GM18502 (cell line): Measurements from ENCODE around the gene SNED1.

ENCODE experiments used
- ATAC-seq: cut with Tn5 transposase; IDR thresholded peaks from one replicate; pipeline ENCODE4 v1.9.1; 2021; ENCODE audit warnings: mild to moderate bottlenecking; ENCODE audit not compliant: unreplicated experiment, poor library complexity

The SNED1 gene

DNA sequence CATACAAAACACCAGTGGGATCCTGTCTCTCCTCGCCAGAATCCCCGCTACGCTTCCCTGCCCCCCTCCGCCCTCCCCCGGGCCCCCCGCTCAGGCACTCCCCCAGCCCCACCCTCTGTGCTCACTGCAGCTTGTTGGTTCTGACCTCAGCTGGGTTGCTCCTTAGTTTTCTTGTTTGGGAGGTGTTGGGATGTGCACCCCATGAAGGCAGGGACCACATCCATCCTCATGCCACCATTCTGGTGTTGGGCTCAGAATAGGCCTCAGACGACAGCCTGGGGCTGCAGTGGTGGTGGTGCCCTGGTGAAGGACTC, 4.6 kb downstream of the SNED1 start:
- no peak for ATAC-seq

DNA sequence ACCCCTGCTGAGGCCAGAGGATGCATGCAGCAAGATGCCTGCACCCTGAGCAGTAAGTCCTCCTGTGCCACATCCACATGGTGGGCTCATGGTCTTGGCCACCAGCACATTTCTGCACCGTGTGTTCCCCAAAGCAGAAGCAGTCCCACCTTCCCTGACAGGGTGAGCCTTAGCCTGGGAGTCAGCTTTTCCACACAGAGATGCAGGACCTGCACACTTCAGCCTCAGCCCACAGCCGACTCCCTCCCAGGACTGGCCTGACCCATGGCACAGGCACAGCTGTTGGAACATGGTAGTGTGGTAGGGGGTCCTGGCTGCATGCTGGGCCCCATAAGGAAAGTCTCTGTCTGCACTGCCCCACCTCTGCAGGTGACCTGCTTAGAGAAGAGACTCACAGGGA, 5.0 kb downstream of the SNED1 start:
- ATAC-seq = no peak

DNA sequence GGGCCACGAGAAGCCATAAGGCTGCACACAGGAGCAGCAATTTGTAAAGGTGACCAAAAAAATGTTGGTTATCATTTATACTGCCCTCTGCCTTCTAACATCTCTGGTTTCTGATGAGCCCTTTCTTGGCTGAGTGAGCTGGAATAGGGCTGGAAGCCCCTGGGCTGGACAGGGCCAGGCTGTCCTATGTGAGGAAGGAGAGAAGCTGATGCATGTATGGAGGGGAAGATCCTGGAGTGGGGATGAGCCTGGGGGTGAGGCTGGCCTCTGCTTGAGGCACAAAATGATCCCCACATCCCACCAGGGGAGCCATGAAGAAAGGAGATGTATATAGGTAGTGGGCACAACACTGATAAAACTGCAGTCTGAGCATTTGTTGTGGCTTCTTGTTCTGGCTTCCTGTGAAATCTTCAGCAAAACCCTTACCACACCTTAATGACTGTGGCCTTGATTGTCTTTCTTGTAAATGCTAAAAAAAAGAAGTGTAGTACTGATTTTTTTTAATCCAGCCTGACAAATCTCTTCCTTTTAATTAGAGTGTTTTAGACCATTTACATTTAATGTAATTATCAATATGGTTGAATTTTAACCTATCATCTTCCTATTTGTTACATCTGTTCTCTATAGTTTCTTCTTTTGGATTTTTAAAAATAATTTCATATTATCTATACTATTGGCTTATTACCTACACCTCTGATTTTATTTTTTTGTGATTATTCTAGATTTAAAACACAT, 5.6 kb downstream of the SNED1 start:
- ATAC-seq = no peak

DNA sequence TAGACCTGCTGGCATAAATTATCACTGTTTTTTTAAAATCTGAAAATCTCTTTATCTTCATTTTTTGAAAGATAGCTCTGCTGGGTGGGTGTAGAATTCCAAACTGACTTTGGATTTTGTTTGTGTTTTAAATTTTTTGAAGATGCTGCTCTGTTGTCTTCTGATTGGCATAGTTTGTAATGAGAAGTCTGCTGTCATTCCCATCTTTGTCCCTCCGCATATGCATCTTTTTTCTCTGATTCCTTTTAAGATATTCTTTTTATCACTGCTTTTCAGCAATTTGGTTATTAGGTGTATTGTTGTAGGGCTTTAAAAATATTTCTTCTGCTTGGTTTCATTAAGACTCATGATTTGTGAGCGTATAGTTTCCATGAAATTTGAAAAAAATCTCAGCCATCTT, 7.2 kb downstream of the SNED1 start:
- ATAC-seq = no peak

DNA sequence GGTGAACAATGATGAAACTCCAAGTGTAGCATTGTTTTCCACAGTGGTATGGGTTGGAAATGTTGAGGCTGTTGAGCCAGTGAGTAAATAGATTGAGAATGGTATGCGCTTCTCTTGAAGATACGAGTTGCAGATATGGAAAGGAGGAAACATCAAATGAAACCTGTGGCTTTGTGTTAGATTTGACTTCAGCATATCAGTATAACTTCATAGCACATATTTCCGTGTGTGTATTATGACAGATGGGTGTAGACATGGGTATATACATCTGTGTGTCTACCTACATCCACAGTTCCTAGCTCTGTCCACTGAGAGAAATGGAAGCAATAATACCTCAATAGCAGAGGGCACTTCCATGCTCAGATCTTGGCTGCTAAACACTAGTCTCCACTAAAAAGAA, 8.0 kb downstream of the SNED1 start:
- no peak for ATAC-seq

DNA sequence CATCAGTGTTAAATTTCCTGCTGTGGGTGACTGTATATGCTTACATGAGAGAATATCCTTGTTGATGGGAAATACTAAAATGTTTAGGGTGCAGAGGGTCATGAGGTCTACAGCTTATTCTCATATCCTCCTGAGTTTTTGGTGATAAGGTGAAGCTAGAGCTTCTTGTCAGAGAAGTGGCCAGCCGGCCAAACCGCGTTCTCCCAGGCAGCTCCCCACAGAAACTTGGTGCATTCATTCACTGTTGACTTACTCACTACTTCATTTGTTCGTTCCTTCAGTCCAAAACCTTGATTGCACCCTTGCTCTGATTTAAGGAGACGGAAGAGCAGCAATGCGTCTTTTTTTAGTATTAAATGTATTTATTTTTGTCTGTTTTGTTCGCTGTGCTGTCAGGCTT, 8.7 kb downstream of the SNED1 start:
- no peak for ATAC-seq

DNA sequence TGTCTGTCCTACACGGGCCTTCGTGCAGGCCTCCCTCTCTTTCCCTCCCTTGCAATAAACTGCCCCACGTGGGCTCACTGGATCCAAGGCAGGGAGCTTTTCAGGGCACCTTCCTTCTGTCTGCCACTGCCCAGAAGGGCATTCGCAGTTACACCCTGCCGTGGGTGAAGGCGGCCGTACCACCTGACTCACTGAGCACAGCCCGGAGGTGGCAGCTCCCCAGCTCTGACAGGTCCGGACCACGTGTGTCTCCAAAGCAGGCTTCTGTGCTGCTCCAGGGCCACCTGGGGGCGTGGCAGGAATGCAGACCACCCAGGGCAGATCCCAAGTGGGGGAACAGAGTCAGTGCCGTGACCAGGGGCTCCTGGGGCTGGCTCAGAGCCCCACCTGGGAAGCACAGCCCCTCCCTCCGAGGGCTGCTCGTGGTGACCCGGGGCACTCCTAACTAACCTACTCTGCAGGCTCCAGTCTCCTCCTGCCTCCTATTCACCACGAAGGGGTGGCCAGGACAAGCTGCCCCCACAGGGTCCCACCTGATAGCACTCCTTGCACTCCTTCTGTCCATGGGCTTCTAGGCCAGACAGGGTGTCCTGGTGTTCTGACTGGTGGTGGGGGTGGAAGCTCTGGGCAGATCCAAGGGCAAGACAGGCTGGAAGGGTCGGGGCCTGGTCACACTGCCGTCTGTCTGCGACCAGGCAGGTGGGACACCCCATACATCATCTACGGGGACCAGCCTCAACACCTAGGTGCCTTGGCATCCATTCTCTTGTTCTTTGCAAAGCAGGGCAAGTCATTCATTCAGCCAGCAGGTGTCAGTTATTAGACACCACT, 9.7 kb downstream of the SNED1 start:
- ATAC-seq = no peak

DNA sequence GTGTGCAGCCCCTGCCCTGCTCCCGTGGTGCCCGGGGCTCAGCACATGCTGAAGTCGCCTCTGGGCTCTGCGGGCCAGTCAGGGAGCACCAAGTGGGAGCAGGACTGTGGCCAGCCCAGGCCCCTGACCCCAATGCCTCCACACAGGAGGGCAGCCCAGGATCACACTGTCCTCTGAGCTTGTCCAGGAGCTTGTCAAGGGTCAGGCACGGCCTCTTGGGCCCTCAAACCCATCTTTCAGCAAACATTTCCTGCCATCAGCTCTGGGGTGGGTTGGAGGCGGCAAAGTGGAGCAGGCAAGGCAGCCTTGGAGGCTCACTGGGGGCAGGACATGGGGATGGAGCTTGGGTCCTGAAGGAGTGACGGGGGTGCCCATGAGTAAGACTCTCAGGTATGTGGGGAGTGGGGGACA, 10.3 kb downstream of the SNED1 start:
- no peak for ATAC-seq

DNA sequence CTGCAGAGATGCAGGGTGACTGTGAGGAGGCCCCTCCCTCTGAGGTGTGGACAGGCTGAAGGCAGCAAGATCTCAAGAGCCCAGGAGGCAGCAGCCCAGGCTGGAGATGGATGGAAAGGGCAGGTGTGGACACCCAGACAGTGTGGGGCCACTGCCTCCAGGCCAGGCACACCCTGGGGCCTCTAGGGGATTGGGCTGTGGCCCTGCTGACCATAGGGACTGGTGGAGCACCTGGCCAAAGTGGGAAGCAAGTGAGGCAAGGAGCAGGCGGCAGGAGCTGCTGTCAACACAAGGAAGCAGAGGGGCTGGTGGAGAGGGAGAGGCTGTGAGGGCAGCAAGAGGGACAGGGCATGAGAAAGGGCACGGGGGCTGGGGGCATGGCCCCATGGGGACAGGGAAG, 10.8 kb downstream of the SNED1 start:
- no peak for ATAC-seq

DNA sequence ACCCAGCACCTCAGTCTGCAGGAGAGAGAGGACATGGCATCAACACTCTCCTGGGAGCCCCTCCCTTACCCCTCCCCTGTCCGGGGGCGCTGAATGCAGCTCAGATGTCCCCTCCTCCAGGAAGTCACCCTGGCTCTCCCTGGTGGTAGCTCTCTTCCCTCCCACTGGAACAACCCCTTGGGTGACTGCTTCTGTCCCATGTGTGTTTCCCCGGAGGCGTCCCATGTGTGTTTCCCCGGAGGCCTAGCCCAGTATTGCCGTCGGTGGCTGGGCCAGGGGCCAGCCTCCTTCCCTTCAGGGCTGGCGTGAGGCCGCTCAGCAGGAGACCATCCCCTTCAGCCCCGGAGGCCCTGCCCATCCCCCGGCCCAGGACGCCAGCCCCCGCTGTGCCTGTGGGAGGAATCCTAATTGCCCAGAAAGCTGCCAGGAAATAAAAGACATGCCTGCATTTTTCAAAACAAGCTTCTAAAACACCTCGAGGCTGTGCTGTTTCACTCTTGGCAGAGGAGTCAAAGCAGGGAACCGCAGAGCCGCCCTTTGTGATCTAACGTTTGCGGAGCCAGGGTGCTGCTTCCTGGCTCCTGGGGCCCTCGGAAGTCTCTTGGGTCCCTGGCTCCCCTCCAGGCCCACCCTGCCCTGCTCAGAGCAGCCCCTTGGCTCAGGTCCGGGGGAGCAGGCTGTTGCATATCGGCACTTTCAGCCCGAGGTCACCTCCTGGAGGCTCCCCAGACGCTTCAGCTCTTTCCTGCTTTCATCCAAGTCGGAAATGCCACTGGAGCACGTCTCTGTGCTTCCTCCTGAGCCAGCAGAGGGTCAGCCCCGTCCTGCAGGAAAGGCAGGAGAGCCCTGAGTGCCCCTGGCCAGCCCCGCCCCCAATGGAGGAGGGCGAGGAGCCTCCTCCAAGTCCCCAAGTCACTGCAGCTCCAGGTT, 11.4 kb downstream of the SNED1 start:
- ATAC-seq = no peak

DNA sequence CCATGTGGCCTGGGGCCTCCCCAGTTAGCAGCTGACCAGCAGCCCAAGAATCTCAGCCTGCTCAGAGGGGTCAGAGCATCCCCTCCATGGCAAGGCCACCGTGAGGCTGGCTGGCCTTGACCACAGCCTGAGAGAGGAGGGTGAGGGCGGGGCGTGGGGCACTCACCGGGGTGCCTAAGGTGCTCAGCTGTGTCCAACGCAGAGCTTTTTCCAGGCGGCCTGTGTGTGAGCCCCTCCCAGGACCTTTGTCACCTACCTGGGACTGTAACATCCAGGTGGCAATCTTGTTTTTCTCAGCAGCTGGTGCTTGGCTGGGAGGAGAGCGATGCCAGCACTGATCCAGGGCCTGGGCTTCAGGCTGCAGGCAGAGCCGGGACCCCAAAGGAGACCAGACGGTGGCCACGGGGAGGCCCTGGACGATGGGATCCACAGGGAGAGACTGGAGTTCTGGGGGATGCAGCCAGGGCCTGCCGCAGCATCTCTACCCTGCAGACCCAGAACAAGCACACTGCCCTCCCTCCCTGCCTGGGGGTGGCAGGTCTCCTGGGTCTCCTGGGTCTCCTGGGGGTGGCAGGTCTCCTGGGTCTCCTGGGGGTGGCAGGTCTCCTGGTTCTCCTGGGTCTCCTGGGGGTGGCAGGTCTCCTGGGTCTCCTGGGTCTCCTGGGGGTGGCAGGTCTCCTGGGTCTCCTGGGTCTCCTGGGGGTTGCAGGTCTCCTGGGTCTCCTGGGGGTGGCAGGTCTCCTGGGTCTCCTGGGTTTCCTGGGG, 12.3 kb downstream of the SNED1 start:
- no peak for ATAC-seq

DNA sequence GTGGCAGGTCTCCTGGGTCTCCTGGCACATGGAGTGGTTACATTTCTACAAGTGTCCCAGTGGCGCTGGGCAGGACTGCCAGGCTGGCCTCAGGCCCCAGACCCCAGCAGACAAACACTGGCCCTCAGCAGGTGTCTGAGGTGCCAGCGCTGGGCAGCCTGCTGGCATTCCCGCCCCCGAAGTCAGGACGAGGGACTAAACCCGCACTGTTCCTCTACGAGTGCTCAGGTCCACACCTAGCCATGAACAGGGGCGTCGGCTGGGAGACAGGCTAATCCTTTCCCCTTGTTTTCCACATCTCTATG, 12.8 kb downstream of the SNED1 start:
- ATAC-seq = no peak

DNA sequence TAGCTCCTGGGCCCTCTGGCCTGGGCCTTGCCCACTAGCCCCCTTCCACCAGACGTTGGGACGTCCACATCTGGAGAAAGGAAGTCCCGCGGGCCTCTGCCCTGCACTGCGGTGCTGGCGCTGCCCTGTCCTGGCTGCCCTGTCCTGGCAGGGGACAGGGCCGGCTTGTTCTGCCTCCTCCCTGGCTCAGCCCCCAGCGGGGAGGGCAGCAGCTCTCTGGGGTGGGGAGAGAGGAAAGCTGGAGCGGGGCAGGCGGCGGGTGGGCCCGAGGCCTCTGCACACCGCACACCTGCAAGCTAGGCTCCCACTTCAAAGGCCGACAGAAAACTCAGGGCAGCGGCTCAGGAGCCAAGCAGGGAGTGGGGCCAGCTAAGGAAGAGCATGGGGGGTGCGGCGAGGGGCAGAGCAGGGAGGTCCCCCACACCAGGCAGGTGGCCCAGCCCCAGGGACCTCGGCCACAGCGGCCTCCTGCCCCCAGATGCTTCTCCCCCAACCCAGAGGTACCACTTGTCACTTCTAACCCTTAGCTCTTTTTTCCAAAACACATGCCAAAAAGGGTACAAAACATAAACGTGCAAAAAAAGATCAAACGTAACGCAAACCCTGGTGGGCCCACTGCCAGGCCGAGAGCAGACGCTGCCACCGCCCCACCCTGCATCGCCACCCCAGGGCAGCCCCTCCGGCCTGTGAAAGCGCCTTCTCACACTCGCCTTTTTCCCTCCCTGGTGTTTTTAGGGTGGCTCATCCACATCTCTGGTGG, 13.5 kb downstream of the SNED1 start:
- no peak for ATAC-seq

DNA sequence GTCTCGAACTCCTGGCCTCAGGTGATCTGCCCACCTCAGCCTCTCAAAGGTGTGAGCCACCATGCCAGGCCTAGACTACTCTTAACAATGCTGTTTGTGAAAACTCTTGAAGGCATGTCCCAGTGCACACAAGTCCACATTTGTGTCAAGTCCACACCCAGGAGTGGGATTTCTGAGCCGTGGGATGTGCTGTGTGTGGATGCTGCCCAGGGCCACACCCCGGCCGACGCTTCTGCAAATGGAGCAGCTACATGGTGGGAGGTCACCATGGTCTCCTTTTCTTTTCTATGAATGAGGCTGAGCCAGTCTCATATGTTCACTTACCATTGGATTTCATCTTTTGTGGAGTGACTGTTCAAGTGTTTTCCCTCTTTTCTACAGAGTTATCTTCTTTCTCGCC, 15.8 kb downstream of the SNED1 start:
- ATAC-seq = no peak

DNA sequence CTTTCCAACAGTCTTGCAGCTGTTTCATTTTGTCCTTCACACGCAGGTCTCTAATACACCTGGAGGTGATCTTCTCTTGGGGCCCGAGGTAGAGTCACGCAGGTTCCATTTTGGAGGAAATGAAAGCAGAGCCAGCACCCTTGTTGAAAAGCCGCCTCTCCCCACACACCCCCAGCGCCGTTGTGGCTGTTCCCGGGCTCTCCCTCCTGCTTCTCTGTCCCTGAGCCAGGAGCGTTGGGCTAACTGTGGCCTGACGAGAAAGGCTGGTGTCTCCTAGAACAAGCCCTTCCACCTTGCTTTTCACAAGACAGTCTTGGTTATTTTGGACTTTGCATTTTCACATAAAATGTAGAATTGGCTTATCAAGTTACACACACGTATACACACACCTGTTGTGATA, 16.3 kb downstream of the SNED1 start:
- ATAC-seq = no peak

DNA sequence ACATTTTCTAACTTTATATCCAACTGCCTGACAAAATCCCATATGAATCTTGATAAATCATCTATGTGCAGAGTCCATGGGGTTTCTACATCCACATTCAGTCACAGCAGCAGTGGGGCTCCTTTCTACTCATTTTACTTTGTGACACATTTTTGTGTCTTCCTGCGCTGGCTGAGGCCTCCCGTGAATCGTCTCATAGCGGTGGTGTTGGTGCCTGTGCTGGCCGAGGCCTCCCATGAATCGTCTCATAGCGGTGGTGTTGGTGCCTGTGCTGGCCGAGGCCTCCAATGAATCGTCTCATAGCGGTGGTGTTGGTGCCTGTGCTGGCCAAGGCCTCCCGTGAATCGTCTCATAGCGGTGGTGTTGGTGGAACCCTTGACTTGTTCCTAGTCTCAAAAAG, 17.0 kb downstream of the SNED1 start:
- no peak for ATAC-seq

DNA sequence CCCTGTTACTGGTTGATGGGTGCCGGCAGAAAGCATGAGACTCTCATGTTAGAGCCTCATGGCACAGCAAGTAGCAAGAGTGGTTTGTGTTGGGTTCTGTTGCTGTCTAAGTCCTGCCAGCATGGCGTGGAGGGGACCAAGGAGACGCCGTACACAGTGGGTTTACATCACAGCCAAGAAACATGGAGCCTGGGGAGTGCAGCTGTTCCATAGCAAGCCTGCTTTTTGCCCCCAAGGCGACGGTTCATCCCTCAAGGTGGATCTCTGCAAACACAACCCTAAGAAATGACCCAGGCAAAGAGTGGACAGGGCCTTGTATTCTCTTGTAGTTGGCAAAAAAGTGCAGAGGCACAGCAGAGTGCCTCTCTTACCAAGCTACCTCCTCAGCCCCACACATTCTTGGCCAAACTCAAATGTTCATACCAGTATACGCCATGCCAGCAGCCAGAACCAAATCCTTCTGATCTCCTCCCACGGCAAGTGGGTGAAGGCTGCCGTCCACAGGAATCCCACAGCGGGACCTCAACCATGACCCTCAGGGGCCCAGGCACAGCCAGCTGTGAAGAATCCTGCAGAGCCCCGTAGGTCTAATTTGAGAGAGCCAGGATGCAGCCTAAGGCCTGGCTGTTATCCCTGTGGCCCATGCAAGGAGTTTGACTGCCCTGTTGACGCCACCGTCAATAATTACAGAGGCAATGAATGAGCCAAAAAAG, 19.0 kb downstream of the SNED1 start:
- ATAC-seq = no peak

DNA sequence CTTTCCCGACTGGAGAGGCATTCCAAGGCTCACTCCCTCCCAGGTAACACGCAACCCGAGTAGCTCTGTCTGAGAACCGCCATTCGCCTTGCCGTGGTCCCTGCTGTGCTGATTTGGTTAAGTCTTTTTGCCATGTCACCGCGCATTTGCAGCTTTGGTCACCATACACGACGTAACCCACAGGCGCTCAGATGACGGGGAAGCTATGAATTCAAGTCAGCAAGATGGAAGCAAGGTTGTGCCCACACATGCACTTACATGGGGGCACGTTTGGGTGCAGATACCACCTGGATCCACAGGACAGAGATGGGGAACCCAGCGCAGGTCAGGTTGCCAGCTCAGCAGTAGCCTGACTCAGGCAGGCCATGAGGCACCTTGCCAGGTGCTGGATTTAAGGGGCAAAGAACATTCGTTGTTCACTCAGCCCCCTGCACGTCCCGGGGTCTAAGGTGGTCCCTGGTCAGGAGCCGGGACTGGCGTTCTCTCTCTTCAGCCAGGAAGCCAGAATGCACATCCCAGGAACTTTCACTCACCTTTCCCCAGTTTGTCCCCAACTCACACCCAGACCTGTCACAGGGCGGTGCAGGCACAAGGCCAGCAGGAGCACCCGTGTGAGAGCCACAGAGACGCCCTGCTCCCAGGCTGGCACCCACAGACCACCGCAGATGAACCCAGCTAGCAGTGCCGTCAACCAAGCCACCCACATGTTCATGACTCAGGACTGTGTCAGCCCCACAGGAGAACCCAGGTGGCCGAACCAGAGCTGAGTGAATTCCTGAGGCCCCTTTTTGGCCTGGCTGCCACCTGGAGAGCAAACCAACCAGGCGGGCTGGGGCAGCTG, 19.9 kb downstream of the SNED1 start:
- no peak for ATAC-seq
